Mammary epithelial cell (primary cell): ENCODE data around the gene COL4A2.

Experiments used
- CTCF ChIP-seq, 2 donors: IDR thresholded peaks in 1 of 2; conservative IDR thresholded peaks in 1 of 2; 2 replicates each; pipeline ENCODE4 v1.5.1; 2011 to 2012; ENCODE audit warnings: inconsistent platforms in 2 of 2, low read length in 2 of 2, mild to moderate bottlenecking in 2 of 2, control low read depth in 1 of 2, low read depth in 1 of 2; ENCODE audit not compliant: insufficient read depth in 1 of 2; ENCODE audit errors: extremely low read depth in 1 of 2
- EZH2 ChIP-seq: IDR thresholded peaks from 2 replicates; pipeline ENCODE4 v1.6.1; 2012; ENCODE audit warnings: low read length, inconsistent platforms, borderline replicate concordance

- TF ChIP-seq CTCF (conservative IDR thresholded peaks at IDR 0.05 in 1 of 2, IDR thresholded peaks at IDR 0.05 in 1 of 2; ENCODE audit: extremely low read depth in 1 of 2, insufficient read depth in 1 of 2, low read depth in 1 of 2, low read length in 2 of 2) (no peak), EZH2 (no peak)
Observed at GRCh38 chr13:110450016-110450900, 143.2 kb downstream of the COL4A2 start.
